ENCODE data around the gene LBH. TPM values are rescaled to one million over a fixed set of nuclear protein-coding genes. Genes with fewer than 3 reads are reported as not detected.

The LBH gene
- total RNA-seq, 1 donor from 2014 or later, result 49.9 TPM

DNA sequence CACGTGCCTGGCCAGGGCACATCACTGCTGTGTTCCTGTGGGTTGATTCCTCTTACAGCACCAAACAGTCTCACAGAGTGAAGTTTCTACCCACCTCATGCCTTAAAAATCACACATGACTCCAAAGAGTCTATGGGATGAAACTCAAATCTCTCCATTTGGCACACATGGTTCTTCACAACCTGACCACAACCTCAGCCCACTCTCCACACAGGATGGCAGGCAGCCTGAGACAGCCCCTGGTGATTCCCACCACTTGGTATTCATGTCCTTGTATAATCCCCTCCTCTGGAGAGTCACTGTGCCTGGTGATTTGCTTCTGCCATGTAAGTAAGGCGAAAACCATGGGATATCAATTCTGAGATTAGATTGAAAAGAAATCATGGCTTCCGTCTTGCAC lies 46.2 kb downstream of the LBH start:
- DNase-seq, result no peak

DNA sequence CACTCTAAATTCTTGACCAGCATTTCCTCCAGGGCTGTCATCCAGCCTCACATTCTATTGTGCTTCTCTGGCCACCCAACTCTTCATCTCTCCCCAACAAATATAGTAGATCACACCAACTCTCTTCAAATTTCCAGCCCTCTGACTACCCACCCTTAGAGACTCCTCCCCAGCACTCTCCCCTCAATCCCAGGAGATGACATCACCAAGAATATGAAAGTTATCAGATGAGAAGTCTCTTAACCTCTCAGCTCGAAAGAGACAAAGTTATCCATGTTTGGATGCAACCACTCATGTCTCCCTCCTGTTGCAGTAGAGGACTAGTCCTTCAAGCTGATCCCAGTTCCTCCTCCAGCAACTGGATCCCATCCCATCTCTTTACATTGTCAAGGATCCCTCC lies 47.1 kb downstream of the LBH start:
- DNase-seq, result no peak

DNA sequence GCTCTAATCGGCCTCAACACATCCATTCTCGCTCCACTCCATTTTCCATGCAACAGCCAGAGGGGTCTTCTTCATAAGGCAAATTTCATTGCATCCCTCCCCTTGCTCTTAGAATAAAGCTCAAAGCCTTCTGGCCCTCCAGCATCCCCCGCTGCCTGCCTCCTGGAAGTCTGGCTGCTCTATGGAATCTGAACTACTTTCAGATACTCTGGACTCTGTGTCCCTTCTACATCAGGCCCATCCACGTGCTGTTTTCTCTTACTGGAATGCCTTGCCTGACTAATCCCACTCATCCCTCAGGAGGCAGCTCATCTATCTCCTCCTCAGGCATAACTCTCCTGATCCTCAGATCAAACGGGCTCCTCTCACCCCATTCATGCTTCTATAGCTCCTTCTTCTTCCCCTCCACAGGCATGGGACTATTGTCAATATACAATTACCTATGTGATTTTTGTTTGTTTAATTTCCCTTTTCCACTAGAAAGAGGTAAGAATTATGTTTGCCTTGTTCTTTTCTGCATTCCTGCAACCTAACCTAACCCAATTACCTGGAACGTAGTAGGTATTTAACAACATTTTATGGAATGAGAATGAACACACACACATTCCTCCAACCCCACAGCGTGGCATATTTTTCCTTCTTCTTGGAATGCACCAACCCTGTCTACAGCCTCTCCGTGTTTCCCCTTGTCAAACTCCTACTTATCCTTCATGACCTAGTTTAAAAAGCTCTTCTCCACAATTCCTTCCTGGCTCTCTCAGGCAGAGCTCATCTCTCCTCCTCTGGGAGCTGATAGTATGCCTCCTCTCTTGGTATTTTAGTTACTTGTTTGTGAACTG lies 49.5 kb downstream of the LBH start:
- no peak for DNase-seq

DNA sequence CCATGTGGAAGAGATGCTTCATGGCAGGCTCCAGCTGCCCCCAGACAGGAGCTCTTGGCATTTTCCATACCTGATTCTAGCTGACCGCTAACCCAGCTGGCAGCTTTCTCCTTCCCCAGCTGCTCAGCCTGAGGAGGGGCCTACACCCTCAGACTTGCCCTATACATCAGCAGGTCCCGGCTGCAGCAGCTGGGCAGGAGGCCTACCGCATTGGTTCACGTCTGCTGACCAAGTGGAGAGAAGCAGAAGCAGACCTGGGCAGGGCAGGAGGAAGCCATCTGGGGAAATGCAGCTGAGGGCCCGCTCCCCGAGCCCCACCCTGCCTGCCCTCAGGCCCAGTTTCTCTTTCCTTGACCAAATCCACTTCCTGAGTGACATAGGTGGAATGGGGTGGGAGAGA lies 50.7 kb downstream of the LBH start:
- DNase-seq, result no peak

DNA sequence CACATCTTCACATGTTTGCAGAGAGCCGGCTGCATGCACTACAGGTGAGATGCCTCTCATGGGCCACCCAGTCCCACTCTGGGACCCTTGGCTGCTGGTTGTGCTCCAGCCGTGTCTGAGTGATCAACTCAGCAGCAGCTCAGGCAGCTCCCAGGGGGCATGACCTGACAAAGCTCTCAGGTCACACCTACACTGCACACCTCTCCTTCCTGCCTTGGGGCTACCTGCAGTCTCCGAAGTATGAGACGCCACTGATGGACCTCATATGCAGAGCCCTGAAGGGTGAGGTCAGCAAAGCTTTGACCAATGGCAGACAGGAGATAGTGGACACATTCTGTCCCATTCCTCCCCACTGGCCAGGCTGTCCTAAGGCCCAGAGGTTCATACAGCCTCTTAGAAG lies 51.4 kb downstream of the LBH start:
- no peak for DNase-seq

DNA sequence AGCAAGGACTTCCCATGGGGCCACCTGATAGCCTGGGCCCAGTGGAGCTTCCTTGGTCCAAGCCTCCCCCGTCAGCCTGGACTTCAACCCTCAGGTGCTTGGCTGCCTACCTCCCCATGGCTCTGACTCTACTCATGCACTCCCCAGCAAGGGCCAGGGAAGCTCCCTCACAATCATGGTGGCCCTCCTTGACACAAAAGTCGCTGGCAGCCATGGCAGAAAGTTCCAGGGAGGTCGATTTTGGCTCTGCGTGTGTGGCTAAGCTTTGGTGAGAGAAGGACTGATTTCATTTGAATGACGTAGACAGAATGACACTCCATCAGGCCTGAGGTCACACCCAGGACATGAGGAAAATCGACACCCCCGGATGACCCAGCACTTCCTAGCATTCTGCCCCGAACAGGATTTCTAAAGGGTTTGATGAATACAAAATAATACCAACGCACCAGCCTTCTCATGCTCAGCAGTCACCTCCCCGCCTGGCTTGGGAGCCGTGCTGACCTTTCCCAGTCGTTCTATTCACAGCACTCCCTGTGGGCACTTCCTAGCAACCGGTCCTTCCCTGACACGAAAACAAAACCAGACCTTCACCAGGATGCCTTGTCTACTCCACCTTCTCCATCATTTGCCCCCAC lies 52.7 kb downstream of the LBH start:
- DNase-seq, result peak; percentile 27

DNA sequence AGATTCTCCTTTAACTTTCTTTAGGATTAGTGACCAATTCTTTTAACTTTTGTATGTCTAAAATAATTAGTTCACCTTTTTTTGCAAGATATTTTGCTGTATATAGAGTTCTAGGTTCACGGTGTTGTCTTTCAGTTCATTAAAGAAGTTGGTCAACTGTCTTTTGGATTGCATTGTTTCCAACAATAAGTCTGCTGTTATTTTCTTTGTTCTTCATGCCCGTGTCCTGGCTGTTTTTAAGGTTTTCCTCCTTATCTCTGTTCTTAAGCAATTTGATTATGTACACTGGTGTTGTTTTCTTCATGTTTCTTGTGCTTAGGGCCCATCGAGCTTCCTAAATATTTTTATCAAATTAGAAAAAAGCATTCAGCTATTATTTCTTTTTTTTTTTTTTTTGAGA lies 54.4 kb downstream of the LBH start:
- DNase-seq, result no peak

DNA sequence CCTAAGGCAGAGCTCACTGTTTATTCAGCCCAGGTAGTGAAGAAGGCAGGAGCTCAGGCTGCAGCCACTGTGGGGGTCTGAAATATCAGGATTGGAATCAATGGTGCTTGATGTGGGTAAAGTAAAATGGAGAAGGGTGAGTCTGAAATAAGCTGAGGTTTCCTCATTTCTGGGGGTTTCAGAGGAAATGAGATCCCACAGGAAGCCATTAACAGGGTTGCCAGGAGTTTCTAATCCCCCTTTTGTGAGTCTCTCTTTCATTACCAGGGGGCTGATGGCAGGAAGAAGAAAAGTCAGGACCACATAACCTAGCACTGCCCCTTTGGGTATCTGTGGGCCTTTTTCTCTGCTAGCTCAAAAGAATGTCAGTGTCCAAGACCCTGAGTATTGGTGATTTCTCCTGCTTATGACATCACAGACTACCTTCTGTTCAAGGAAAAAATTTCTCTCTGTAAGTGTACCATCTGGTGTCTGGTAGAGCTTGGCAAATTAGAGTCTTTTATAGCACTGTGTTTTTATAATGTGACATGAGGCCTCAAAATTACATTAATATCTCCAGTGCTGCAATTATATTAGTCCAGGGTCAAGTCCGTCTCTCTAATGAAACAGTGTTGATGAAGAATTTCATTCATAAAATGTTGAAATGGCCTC lies 56.0 kb downstream of the LBH start:
- no peak for DNase-seq

DNA sequence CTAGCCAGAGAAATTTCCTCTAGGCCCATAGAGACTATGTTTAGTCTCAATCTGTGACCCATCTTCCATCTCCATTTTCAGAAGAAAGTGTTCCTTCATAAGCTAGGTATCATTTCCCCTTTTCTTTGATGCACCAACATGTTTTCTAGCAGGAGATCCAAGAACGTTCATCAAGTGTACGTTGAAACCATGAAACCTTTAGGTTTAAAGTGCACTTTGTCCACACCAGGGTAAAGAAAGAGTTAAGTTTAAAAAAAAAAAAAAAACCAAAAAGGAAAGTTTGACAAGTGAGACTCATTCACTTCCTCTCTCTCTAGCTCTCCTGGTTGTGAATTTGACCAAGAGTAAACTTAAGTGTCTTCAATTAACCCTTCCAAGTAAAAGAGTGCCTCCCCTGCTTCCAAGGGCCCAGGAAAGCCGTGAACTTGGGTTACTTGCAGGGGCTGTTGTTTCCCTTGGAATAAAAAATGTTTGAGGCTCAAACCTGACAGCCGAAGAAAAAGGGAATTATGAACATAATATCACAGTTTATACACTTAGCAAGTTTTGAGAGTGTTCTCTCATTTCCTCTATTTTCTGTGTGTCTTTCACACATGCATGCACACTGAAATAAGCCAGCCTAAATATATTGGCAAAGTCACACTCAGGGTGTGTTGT lies 56.7 kb downstream of the LBH start:
- DNase-seq, result no peak

DNA sequence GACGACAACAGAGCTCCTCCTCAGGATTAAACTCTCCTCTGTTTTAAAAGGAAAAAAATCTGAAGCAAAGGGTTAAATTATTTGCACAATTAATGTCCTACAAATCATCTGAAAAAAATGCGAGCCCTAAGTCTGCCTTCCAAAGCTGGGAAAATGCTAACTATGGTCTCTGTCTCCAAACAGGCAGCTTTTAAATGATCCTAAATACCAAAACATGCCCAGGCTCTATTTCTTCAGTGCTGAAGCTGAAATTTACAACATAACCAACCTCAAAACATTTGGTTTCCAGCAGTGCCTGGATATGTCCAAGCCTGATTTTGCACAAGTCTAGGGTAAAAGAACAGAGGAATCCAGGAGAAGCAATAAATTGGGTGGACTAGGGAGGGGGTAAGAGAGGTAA lies 57.2 kb downstream of the LBH start:
- no peak for DNase-seq

DNA sequence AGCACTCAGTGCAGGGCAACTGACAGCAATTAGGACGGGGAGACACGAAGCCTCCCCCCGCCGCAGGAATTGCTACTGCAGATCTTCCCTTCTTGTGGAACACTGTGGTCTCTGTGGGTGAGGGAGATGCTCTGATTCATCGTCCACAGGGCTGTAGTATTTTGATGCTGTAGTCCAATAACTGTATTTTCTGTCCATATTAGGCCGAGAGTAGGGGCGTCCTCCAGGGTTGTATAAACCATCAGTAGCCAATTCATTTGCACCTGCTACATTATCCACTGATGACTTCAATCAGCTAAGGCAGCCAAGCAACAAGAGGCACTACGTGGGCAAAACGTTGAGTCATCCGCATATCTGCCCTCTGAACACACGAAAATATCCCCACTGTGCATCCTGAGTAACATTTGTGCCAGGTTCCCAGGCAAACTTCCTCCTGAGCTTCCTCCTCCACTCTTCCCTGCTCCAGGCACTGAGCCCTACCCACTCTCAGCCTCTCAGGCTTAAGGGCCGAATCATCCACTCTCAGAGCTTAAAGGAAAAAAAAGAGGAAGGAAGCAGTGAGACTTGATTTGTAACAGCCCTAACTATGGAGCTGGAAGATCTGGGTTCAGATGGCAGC lies 62.1 kb downstream of the LBH start:
- peak; percentile 70 for DNase-seq

DNA sequence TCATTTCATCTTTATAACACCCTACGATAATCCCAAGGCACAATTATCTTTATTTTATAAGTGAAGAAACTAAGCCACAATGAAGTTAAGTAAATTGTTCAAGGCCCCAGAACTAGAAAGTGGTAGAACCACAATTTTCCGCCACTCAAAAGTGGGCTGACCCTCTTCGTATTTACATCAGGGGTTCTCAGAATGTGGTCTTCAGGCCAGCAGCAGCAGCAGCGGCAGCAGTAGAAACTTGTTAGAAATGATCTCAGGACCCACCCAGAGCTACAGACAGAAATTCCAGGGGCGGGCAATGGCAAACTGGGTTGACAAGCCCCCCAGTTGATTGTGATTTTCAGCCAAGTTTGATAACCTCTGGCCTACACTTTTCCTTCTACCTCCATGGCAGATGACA lies 62.8 kb downstream of the LBH start:
- no peak for DNase-seq

DNA sequence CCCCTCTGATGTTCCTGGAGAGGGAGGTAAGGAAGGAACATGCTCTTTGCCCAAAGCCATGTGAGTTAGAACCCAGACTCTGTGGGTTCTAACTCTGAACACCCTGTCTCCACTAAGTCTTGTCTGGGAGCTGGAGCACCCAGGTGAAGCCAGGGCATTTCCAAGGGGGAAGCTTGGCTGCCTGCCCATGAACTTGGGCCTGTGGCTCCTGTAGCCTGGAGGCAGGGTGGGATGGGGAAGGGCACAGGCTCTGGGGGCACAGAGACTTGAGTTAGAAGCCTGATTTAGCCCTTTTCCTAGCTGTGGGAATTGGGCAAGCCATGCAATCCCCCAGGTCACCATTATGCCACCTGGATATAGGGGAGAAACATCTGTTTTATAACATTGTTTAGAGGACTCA lies 65.2 kb downstream of the LBH start:
- no peak for DNase-seq

DNA sequence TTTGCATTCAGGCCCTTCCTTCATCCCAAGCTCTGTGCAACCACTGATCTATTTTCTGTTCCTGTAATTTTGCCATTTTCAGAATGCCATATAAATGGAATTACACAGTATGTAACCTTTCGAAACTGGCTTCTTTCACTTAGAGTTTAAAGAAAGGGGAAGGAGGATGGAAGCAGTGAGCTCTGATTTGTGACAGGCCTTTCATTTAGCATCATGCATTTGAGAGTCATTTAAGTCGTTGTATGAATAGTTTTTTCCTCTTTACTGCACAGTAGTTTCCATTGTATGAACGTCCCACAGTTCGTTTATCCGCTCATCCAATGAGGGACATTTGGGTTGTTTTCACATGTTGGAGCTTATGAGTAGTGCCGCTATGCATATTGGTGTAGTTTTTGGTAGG lies 67.0 kb downstream of the LBH start:
- DNase-seq, result no peak

DNA sequence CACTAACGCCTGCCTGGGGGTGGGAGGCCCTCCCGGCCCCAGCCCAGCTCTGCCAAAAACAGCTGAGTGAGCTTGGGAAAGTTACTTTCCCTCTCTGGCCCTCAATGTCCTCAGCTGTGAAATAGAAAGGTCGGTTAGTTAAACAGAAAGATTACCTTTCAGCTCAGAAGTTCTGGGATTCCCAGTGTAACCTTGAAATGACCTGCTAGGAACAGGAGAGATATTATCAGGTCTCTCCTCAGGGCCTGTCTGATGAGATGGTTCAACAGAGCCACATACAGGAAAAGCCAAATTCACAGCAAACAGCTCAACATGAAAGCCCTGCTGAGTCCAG lies 68.8 kb downstream of the LBH start:
- DNase-seq, result no peak

DNA sequence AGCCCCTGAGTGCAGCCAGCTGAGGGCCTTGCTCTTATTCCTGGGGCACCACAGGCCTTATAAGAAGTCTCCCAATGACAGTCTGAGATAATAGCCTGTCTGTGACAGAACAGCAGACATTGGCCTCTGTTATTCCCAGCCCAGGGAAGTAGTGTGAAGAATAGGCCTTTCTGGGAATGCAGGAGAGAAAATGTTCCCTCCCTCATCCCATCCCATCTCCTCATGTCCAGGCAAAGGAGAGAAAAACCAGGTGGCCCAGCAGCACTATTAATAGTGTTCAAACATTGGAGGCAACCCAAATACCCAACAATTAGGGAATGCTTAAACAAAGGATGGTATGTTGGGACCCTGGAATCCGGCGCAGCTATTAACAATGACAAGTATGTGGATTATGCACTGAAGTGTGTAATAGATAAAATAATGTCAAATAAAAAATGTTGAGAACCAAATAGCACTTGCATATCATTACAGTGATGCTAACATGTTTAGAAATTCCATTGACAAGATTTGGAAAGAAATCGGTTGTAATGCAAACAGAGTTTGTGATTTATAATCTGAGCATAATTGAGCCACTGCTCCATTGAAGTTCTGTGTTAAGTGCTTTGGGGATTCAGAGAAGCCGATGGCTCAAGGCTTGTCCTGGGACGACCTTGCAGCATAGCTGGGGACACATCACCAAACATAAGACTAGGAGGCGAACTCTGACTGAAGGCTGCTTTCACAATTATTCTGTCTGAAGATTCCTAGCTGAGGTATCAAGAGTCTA lies 69.3 kb downstream of the LBH start:
- no peak for DNase-seq

DNA sequence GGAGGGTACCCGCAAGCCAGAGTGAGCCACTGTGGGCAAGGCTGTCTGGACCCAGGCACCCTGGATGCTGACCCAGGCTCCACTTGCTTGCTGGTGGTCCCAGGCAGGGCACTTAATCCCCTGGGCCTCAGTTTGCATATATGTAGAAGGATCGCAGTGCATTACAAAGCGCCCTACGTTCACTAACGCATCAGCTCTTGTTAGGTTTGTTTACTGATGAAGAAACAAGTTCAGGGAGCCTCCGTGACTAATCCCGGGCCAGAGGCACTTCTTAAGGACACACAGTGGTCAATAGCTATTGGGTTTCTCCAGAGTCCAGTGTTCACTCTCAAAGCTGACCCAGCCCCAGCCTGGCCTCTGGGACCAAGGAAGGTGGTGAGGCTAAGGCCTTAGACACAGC lies 70.2 kb downstream of the LBH start:
- DNase-seq, result no peak

DNA sequence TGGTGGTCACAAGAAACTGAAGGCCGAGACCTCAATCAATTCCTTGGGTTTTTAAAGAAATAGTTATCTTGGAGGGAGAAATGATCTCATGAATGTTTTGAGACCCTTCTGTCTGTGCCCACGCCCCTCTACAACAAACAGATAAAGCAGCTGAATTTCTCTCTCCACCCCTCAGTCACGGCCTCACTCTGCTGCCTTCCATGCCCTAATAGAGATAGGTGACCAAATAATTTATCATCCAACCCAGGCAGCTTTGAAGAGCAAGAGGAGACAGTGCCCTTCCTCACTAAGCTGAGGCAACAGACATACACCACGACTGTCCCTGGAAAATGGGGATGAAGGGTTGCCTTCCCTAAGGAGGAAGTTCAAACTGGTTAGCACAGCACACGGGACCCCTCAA lies 71.2 kb downstream of the LBH start:
- DNase-seq, result no peak

DNA sequence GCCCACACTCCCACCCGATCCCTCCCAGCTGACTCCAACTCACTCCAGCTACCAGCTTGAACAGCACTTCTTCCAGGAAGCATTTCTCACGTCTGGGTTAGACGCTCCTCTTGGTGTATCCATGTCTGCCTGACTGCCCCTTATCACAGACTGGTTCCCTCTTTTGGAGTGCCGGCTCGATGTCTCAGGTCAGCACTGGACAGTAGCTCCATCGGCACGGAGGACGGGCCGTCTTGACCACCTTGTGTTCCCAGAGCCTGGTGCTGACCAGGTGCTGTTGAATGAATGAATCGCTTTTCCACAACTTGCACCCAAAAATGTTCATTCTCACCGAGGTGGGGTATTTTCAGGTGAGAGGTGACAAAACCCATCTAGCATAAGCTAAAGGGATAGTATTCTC lies 71.8 kb downstream of the LBH start:
- no peak for DNase-seq

DNA sequence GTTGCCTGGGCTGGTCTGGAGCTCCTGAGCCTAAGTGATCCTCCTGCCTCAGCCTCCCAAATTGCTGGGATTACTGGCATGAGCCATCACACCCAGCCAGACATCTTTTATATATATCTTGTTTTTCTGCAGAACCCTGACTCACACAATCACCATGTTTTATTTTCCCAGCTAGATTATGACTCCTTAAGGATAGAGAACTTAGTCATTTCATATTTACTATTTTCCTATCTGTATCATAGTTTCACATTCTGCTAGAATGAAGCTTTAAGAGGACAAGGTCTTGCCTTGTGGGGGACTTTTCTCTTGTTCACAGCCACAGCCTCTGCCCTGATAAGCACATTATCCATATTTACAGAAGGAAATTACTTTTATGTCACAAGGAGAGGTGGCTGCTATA lies 73.9 kb downstream of the LBH start:
- no peak for DNase-seq

DNA sequence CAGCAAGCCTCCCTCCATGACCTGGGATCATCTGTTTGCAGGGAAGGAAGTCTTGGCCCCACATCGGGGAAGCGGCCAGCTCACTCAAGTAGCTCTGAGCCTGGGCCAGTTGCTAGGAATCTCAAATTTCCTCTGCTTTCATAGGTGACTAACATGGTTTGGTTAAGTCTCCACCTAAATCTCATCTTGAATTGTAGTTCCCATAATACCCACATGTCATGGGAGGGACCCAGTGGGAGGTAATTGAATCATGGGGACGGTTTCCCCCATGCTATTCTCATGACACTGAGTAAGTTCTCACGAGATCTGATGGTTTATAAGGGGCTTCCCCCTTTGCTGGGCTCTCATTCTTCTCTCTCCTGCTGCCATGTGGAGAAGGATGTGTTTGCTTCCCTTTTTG lies 75.2 kb downstream of the LBH start:
- DNase-seq, result no peak

DNA sequence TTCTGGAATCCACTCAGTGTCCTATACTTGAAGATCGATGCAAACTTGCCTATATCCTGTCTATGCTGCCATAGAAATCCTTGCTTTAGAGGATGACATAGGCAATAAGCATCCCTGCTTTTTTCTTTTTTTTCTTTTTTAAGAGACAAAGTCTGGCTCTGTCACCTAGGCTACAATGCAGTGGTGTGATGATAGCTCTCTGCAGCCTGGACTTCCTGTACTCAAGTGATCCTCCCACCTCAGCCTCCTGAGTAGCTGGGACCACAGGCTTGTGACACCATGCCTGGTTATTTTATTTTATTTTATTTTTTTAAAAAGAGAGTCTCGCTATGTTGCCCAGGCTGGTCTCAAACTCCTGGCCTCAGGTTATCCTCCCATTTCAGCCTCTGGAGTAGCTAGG lies 76.9 kb downstream of the LBH start:
- no peak for DNase-seq
